HG02763 (cell line): ENCODE results near the gene CBY2.
"Not testable (repeated sequence)": the region's sequence is repeated elsewhere in the genome, so short reads cannot be mapped to it uniquely, and the experiment has no call there.

Experiments
- ATAC-seq: cut with Tn5 transposase; IDR thresholded peaks from one replicate; pipeline ENCODE4 v1.9.1; 2021; ENCODE audit warnings: mild to moderate bottlenecking, moderate library complexity; ENCODE audit not compliant: unreplicated experiment

Gene CBY2

DNA sequence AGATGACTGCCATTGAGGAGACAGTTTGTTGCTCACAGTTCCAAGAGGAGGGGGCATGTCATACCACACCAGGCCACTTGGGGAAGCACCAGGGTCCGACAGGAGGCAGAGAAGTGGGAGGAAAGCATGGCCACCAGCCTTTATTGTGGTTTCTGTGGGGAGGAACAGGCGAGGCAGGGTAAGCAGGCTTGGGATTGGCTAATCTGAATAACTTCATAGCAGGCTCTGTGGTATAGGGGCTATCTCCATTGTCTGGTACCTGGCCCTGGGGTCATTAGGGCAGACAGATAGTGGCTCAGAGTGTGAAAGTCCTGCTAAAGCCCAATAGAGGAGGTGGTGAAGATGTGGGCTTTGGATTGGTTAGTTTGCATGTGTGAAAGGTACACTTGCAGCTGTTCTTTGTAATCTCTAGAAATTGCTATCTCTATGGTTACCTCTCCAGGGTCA, 35.5 kb downstream of the CBY2 start:
- ATAC-seq, result no peak

- ATAC-seq, result no peak
Measured at GRCh38 chr13:45742985-45743384, 40.9 kb downstream of the CBY2 start.

DNA sequence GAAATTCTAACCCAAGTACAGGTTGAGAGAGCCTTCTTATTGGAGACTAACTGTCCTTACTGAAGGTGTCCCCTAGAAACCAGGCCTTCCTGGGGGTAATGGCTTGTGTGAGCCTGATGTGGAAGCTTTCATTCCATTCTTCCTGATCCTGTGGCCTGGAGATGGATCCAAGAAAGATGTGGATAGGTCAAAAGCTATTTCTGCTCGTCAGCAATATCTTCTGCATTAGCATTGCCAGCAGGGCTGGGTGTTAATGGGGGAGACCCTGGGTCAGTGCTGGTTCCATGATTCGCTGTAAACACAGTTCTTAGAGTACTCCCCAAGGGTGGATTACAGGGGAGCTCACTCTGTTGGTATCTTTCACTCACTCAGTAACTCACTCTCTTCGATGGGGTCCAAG, 42.9 kb downstream of the CBY2 start:
- ATAC-seq, result no peak

DNA sequence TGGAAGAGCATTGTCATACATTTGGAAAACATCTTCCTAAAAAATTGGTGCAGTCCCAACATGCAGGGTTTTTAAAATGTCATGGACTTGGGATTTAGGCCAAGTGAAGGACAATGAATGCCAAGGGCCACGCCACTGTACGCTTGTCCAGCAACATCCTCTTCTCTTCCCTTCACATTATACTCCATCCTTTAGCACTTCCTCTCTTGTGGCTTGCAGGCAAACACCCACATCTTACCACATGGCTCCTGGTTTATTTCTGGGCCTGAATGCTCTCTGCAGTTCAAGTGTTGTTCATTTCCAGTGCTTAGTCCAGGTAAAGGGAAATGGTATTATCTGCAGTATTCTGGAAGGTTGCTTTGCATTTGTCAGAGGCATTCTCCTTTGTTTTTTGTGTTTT, 45.0 kb downstream of the CBY2 start:
- no peak for ATAC-seq

DNA sequence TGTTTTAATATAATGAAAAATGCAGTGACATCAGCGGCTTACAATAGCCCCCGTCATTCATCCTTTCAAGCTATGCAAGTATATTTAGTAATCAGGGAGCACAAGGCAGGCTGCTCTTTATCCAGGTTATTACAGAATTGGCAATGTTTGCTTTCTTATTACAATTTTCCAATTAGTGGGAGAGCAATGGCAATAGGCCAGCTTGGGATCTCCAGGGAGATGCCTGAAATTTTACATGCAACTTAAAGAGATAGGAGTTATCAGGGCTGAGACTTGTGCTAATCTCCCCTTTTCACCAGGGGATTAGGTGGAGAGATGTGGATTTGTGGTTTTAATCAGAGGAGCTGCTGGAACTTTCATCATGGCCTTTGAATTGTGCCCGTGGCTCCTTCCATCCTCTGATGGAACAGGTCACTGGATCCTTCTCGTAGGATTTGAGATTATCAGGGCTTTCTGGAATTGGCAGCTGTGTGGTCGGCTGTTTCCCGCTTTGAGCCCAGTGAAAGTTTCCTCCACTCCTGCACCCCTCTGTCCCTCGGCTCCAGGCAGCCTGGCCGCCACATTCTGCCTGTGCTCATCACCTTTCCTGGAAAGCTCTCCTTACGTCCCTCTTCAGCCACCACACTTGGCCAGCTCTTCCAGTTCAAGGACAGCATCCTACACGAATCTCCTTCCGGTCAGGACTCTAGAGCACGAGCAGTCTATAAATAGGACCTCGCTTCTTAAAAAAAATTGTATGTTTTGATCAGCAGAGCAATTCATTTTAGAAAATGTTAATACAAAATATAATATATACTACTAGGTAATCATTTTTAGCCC, 47.0 kb downstream of the CBY2 start:
- ATAC-seq, result no peak

- ATAC-seq, result no peak
Measured at GRCh38 chr13:45750566-45750965, 48.4 kb downstream of the CBY2 start.

- ATAC-seq, result no peak
Measured at GRCh38 chr13:45751885-45752284, 49.8 kb downstream of the CBY2 start.

DNA sequence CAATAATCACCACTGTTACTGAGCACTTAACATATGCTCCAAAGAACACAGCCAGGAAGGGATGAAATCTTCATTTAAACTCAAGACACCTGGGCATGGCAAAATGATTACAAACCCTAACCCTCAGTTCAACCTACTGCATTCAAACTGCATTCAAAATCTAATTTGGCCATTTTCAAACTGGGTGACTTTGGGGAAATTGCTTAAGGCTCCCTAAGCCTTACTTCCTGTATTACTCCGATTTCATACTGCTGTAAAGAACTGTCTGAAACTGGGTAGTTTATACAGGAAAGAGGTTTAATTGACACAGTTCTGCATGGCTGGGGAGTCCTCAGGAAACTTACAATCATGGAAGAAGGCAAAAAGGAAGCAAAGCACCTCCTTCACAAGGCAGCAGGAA, 50.4 kb downstream of the CBY2 start:
- ATAC-seq, result no peak

- ATAC-seq, result not testable (repeated sequence)
Measured at GRCh38 chr13:45756498-45756897, 54.4 kb downstream of the CBY2 start.

- not testable (repeated sequence) for ATAC-seq
Measured at GRCh38 chr13:45757589-45757988, 55.5 kb downstream of the CBY2 start.

GRCh38 chr13:45763419-45763818, 61.3 kb downstream of the CBY2 start:
- ATAC-seq, result no peak
